ENCODE results near the gene RNF114.
"Not testable (repeated sequence)": the region's sequence is repeated elsewhere in the genome, so short reads cannot be mapped to it uniquely, and the experiment has no call there.

Gene RNF114

DNA sequence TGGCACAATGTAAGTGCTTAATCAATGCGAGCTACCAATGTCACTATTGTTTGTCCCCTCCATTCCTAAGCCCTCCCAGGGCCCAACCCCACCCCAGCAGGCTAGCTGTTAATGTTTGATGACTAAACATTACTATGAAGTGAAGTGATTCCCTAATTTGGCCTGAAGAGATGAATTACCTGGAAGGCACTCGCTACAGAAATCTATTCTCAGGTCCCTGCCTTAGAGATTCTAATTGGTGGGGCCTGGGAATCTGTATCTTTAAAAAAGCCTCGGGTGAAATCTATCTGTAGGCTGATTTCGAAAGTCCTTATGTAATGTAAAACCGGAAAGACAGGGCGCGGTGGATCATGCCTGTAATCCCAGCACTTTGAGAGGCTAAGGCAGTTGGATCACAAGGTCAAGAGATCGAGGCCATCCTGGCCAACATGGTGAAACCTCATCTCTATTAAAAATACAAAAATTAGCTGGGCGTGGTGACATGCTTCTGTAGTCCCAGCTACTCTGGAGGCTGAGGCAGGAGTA lies 29.6 kb downstream of the RNF114 start:
- no peak for DNase-seq

DNA sequence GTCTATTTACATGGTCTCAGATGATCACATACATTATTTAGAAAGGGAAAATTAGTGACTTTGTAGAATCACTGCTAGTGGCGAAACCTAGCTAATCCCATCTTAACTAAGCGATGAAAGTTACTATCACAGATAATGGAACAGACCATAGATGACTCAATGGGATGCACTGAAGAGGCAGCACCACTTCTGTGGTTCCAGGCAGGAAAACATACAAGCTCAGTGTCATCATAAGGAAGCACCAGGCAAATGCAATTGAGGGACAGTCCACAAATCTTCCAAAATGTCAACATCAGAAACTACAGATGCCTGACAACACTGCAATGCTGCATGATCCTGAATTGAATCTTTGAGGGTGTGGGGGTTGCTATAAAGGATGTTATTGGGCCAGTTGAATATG lies 30.7 kb downstream of the RNF114 start:
- DNase-seq: no peak

DNA sequence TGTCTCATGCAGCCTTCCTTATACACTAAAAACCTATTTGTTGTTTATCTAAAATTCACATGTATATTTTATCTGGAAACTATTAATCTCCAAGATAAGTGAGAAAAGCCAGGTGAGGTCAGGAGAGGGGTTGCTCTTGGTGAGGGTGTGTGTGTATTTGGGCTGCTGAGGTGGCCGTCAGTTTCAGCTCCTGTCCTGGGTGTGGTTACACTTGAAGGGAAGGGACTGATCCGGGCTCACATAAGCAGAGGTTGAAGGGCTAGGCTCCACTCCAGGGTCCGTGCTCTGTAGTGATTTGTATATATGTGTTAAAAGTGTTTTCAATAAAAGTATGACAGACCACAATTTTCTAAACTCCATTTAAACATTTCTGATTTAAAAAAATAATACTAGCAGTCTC lies 33.0 kb downstream of the RNF114 start:
- no peak for DNase-seq

DNA sequence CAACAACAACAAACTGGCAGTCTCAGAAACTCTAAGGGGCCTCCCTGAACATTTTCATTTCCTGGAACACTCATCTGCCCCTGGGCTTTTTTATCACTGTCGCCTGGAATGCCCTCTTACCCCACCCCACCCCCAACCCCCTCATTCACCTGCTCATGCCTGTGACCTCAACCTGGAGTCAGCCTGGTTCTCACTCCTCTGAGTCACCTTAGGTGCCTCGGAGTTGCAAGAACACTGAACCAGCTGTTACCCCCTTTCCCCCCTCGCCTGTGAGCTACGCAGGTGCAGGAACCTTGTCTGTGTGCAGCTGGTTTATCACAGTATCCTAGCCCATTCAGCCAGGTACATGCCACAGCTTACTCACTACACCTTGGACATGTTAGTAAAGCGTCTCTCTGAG lies 33.7 kb downstream of the RNF114 start:
- DNase-seq: no peak

DNA sequence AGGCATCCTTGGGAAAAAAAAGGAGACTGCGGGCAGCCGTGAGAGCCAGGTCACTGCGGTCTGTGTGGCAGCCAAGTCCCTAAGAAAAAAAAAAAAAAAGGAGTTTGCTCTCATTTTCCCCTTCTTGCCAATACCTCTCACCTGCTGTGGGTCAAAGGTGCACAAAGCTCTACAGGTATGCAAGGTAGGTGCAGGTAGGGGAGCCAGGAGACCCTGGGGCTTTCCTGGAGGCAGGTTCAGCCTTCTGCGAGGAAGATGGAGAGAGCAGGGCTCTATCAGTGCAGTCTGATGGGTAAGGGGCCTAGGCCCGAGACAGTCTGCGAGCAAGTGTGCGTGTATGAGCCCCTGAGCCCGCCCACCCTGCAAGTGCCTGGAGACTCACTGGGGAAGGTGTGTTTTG lies 34.3 kb downstream of the RNF114 start:
- DNase-seq: no peak

DNA sequence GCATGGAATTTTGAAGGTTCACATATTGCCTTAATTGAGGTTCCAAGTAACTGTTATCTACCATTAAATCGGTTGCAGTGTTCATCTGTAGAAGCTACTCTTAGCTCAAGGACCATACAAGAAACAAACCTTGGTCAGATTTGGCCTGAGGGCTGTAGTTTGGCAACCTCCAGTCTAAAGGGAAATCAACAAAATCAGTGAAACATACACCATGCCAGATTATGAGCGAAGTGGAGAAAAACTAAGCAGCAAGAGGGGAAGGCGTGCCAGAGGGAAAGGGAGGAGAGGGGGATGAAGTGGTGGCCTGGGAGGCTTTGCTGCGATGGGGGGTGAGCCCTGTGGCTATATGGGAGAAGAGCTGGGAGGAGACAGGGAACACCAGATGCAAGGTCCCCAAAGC lies 37.8 kb downstream of the RNF114 start:
- DNase-seq: no peak

DNA sequence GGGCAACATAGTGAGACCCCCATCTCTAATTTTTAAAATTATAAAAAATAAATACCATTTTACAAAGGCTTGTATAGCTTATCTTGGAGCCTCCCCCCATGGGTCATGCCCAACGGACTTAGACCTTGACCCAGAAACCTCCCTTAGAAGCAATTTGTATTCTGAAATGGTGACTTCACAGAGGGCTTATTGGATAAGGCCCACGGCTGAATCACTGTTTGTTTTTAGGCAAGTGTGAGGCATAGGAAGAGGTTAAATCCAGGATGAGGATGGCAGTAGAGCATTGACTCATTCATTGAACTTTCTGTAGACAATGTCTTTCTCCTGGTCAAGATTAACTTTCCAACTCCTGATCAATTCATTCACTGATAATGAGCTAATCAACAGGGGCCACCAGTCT lies 40.3 kb downstream of the RNF114 start:
- no peak for DNase-seq

DNA sequence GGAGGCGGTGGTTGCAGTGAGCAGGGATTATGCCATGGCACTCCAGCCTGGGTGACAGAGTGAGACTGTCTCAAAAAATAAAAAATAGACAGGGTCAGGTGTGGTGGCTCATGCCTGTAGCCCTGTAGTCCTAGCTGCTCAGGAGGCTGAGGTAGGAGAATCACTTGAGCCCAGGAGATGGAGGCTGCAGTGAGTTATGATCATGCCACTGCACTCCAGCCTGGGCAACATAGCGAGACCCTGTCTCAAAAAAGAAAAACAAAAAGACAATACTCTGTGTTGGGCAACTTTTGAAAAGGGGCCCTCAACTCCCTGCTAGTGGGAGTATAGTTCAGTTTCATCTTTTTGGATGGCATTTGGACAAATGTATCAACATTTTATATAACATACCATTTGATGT lies 41.5 kb downstream of the RNF114 start:
- DNase-seq: not testable (repeated sequence)

DNA sequence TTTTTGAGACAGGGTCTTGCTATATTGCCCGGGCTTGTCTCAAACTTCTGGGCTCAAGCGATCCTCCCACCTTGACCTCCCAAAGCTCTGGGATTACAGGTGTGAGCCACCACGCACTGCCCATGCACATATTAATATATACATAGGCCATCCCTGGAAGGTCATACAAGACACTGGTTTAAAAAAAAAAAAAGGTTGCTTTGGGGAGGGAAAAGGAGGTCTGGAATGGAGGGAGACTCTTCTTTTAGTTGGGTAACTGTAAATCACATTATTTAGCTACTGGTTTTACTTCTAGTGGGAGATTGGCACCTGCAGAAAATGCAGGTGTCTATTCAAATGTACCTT lies 42.5 kb downstream of the RNF114 start:
- DNase-seq: no peak

DNA sequence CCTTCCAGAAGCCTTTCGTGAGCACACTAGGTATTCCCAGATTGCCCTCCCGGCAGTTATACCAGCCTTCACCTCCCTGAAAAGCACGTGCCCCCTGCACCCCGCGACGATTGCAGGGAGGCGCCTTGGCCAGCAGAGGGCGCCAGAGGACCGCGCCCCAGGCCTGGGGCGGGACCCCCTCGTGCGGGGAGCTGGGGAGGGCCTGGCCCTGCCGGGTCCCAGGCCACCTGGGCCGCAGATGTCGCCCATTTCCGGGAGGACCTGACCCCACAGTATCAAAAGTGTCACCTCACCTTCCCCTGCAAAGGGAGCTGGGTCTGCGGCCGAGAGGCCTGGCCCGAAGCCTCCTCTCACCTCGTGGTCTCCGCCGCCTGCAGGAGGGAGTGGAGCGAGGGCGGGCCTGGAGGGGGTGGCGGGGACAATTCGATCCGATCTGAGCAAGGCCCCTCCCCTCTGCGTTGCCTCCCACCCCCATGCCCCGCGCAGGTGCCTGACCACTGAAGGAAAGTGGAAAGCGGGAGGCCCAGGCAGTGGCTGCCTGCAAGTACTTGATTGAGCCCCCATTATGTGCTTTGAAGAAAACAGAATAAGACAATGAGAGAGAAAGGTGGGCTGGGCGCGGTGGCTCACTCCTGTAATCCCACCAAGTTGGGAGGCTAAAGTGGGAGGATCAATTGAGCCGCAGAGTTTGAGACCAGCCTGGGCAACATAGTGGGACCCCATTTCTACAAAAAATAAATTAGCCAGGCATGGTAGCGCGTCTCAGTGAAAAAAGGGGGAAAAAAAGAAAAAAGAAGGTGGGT lies 43.0 kb downstream of the RNF114 start:
- DNase-seq: peak; percentile 69

DNA sequence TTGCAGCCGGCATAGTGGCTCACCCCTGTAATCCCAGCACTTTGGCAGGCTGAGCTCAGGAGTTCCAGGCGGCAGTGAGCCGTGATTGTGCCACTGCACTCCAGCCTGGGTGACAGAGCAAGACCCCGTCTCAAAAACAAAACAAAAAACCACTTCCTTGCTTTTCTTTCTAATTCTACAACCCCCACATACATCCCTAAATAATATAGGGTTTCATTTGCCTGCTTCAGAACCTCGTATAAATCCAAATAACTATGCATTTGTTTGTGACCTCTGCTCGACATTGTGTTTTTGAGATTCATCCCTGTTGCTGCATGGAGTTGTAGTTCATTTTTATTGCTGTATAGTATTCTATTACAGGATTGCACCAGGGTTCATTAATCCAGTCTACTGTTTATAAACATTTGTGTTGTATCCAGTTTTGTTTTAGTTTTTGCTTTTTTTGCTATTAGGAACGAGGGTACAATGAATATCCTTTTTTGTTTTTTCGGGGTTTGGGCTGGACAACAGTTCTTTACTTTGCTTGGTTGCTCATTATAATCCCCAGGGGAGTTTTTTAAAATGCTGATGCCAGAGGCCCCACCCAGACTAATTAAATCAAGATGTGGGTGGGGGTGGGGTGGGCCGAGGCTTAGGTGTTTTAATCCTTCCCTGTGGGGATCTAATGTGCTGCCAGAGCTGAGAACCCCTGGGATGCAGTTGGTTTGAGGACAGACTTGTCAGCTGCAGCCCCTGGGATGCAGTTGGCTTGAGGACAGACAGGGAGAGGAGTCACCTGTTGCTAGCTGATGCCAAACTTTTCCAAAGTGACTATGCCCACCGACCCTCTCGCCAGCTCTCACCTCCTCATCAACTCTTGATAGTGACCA lies 44.2 kb downstream of the RNF114 start:
- no peak for DNase-seq

DNA sequence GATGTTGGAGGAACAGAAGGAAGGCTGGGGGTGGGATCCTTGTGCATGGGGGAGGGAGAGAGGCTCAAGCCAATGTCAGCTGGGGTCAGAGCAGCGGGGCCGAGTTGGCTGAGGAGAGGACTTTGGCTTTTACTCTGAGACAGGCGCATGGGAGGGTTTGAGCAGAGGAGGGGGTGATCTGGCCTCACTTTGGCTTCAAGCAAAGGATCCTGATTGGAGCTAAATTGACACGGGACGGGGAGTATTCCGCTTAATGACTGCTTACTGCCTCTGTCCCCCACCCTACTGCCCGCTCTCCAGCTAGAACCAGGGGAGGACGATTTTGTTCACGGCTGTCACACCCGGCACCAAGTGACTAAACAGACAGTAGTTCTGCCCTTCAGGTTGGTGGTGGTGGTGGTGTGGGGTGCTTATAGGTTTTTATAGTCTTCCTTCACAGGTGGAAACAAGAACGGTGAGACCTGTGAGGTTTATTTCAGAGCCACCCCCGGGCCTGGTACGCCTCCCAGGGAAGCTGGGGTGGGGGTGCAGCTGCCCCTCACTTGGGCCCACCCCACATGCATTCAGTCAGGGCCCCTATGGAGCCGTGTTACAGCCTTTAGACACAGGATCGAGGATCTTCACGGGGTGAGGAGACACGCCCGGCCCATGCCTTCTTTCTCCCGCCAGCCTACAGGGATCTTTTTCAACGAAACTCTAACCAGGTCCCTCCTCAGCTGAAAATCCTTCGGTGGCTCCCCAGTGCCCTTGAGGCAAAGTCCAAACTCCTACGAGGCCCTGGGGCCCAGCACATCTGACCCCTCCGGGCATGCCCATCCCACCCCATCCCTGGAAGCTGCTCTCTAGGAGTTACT lies 45.2 kb downstream of the RNF114 start:
- DNase-seq: no peak

DNA sequence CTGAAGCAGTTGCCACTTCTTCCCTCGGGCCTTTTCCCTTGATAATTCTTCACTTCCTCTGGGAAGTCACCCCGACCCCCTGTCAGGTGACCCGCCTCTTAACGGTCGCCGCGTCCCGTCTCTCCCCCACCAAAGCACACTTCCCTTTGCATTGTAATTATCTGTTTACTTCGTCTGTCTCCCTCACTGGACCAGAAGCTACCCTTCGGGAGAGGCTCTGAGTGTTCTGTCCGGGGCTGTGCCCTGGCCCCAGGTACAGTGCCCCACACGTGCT lies 45.8 kb downstream of the RNF114 start:
- DNase-seq: no peak

DNA sequence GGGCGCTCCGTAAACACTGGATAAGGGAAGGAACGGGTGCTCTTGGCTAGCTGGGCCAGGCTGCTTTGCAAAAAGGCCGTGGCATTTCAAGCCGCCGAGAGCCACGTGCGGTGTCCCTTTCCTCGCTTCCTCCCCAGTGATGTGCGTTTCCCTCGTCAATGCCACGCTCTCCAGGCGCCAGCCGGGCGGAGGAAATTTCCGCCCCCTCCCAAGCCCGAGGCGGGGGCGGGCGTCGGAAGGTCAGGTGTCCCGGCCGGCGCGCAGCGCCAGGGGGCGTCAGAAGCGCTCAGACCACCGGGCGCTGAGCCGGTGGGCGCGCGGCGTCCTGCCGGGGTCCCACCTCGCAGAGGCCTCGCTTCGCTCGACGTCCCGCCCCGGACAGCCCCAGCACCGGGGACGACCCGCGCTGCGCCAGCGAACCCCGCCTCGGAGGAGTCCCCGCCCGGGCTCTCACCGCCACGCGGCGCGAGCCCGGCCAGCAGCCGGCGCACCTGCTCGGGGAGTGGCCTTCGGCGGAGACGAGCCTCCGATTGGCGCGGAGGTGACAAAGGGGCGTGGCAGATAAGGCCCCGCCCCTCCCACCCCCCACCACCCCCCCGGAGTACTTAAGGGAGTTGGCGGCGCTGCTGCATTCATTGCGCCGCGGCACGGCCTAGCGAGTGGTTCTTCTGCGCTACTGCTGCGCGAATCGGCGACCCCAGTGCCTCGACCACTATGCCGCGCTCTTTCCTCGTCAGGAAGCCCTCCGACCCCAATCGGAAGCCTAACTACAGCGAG lies 46.3 kb downstream of the RNF114 start, which contains the start of gene SNAI1:
Gene SNAI1, plus strand, starts transcription at position 635 of the 777 bp plus-strand sequence. Its CDS starts 80 bp downstream, at position 715.
- peak; percentile 87 for DNase-seq

DNA sequence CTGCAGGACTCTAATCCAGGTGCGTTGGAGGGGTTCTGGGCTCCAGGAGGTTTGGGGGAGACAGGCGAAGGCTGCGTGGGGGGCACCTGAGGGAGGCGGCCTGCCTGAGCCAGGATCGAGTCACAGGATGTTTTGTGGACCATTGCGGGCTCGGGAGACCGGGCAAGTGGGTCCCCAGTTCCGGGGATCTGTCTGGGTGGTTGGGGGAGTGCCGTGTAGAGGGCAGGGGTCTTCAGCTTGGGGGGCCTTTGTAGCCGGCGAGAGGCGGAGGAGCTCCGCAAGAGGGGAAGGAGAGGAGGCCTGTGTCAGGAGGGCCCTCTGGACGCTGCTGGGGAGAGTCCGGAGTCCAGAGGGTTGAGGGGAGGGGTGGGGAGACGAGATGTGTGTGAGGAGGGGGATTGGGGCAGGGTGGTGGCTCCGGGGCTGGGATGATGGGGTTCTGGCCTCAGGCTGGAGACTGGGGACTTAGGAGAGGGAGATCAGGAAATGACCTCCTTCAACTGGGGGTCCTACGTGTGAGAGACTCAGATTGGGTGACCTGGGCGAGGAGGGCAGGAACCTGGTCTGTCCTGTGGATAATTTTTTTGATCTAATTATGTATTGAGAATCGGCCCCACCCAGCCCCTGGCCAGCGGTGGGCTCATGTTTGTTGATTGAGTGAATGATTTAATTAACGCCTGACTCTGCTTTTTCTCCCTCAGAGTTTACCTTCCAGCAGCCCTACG lies 47.1 kb downstream of the RNF114 start:
- no peak for DNase-seq

DNA sequence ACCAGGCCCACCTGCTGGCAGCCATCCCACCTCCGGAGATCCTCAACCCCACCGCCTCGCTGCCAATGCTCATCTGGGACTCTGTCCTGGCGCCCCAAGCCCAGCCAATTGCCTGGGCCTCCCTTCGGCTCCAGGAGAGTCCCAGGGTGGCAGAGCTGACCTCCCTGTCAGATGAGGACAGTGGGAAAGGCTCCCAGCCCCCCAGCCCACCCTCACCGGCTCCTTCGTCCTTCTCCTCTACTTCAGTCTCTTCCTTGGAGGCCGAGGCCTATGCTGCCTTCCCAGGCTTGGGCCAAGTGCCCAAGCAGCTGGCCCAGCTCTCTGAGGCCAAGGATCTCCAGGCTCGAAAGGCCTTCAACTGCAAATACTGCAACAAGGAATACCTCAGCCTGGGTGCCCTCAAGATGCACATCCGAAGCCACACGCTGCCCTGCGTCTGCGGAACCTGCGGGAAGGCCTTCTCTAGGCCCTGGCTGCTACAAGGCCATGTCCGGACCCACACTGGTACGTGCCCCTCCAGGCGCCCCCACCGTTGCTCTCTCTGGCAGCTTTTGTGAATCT lies 47.7 kb downstream of the RNF114 start:
- DNase-seq: no peak

DNA sequence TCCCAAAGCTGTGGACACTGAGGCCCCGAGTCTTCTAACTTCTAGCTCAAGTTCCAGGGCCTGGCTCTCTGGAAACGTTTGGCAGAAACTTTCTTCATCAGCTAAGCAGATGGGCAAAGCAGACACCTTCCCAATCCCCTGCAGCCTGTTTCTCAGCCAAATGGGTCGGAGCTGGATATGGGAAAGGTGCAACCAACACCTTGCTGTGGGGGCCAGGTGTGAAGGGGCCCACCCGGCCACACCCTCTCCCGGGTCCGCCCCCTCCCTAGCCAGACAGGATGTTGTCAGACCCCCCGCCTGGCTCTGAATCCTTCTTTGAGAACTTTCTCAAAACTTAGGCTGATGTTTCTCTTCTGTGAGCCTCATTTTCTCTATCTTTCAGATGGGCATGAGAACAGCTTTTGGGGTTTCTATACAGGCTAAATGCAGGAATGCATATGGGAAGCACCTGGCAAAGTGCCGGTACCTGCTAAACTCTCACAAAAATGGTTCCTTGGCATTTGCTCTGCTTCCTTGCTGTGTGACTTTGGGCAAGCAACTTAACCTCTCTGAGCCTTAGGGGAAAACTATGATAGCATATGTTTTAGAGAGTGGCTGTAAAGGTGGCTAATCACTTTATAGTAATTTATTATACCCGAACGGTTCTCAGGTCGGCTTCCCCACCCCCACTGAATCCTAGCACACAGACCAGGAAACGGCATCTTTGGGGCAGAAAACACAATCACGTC lies 48.4 kb downstream of the RNF114 start:
- no peak for DNase-seq

DNA sequence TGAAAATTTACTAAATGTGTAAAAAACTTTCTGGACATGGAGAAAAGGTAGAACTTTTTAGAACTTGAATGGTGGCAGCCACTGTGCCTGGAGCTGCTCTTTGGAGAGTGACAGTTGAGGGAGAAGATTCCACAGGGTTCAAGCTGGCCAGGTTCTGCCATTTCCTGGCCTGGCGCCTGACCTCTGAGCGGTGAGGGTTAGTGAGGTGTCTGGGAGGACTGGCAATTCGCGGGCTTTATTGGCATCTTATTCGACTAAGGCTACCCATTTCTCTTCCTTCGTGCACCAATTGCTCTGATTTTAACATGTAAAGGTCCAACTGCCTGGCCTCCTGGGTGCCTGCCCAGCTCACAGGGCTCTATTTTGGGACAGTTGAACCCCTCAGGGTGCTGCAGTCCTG lies 49.0 kb downstream of the RNF114 start:
- no peak for DNase-seq

DNA sequence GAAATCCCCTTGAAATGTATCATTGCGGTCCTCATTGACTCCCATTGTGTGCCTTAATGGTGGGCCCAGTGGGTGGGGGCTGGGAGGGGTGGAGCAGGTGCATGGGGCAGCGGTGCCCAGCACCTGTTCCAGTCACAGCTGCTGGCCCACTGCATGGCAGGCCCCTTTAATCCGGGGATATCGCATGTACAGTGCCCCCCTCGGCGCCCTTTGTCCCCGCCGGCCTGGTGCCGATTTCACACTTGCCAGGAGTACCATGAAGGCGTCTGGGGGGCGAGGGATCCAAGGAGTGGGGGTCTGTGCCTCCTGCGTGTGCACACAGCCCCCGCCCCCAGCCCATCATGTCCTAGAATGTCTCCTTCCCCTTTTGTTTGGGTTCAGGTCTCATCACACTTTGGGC lies 49.4 kb downstream of the RNF114 start:
- no peak for DNase-seq

DNA sequence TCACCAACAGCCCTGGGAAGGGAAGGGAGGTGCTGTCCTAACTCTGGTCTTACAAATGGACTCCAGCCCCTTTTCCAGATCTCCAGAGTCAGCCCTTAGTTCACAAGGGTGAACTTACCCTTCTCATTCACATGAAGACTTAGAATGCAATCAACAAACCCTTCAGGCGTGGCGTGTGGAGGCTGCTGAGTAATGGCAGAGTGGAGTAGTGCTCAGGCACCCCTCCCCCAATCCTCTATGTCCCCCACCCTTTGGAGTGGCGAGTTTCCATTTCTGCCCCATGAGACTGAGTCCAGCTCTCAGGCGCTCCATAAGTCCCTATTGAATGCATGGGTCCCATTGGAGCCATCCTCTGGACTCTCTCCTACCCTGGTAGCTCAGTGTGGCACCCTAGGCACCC lies 49.9 kb downstream of the RNF114 start:
- no peak for DNase-seq
